ENCODE results near the gene CAPNS2. TPM values are rescaled to one million over a fixed set of nuclear protein-coding genes. Genes with fewer than 3 reads are reported as not detected.

Gene CAPNS2
- total and polyA plus RNA-seq, 2 of the 8 experiments (the other 6 are each of a cell fraction or from before 2014, with no cell fraction given): not detected

DNA sequence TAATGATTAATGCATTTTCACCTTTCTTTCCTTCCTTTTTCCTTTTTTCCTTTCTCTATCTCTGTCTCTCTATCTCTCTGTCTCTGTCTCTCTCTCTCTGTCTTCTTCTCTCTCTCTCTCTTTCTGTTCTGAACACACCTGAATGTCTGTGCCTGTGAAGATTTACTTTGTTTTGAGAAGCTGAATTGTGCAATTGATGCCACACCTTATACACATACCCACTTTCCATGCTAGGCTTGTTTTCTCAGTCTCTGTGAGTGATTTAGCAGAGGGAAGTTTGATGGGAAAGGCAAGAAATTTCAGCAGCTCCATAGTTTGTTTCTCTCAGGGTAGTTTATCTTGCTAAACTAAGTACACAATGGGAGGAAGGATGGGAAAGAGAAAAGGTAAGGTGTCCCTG, 9.3 kb upstream of the CAPNS2 start:
- Histone ChIP-seq H3K27me3 (replicated peaks in 1 of 4; ENCODE audit: control insufficient read depth in 3 of 4, extremely low read depth in 1 of 4, insufficient read depth in 3 of 4, low read length in 3 of 4) (no peaks in the 10 kb centered on the region), H3K27ac (ENCODE audit: low read depth, low read length) (no peak overlapping the region), H2AK5ac (ENCODE audit: low read depth, low read length) (no peak overlapping the region), H2BK120ac (replicated peaks; ENCODE audit: low read depth, low read length) (no peak overlapping the region), H2AFZ (ENCODE audit: low read length) (no peak overlapping the region), H4K5ac (ENCODE audit: insufficient read length, low read depth, low read length) (no peak overlapping the region), H4K20me1 (replicated peaks in 1 of 2; ENCODE audit: control insufficient read depth in 1 of 2, insufficient read depth in 2 of 2, low read length in 2 of 2) (no peaks in the 10 kb centered on the region), H2BK15ac (ENCODE audit: low read length) (no peak overlapping the region), H3K4me3 (ENCODE audit: extremely low read depth in 1 of 4, insufficient read depth in 2 of 4, low read depth in 3 of 4, low read length in 4 of 4) (no peak overlapping the region), H3K79me1 (ENCODE audit: low read depth, low read length) (no peaks in the 10 kb centered on the region), H3K9ac (replicated peaks in 1 of 4; ENCODE audit: extremely low read depth in 1 of 4, low read depth in 3 of 4, low read length in 3 of 4) (no peak overlapping the region), H3K18ac (ENCODE audit: extremely low read depth, low read length) (no peak overlapping the region), H3K36me3 (ENCODE audit: control insufficient read depth in 2 of 4, insufficient read depth in 4 of 4, low read length in 3 of 4) (no peaks in the 10 kb centered on the region), H3K23me2 (ENCODE audit: low read depth, low read length) (no peaks in the 10 kb centered on the region), H4K91ac (replicated peaks; ENCODE audit: insufficient read length, low read length) (no peak overlapping the region), H3K4ac (replicated peaks; ENCODE audit: insufficient read length, low read depth, low read length) (no peak overlapping the region), H4K8ac (ENCODE audit: extremely low read depth, insufficient read depth, low read length) (no peak overlapping the region), H3K4me2 (ENCODE audit: insufficient read depth in 1 of 2, low read depth in 2 of 2, low read length in 2 of 2) (no peak overlapping the region), H3K23ac (ENCODE audit: insufficient read length) (no peak overlapping the region), H2BK12ac (ENCODE audit: low read depth, low read length) (no peak overlapping the region), H2BK5ac (ENCODE audit: low read depth, low read length) (no peak overlapping the region), H3K4me1 (replicated peaks in 1 of 4; ENCODE audit: control insufficient read depth in 3 of 4, insufficient read depth in 4 of 4, low read length in 3 of 4) (no peaks in the 10 kb centered on the region), H2BK20ac (ENCODE audit: low read length) (no peak overlapping the region), H3K9me3 (ENCODE audit: insufficient read depth in 2 of 2, low read depth in 1 of 2, low read length in 1 of 2) (no peaks in the 10 kb centered on the region), H3K14ac (ENCODE audit: insufficient read length) (no peak overlapping the region), H3K79me2 (ENCODE audit: control insufficient read depth in 1 of 2, insufficient read depth in 2 of 2, low read length in 2 of 2) (no peaks in the 10 kb centered on the region), H3K56ac (replicated peaks; ENCODE audit: insufficient read length, low read depth, low read length) (no peak overlapping the region)
- POLR2A ChIA-PET (ENCODE audit: partially characterized antibody): no interaction called here
- no peak for TF ChIP-seq TBP (IDR thresholded peaks at IDR 0.05; ENCODE audit: low read depth, low read length)
- no peak for TF ChIP-seq CHD2 (IDR thresholded peaks at IDR 0.05; ENCODE audit: low read length)
- TF ChIP-seq EZH2 (IDR thresholded peaks at IDR 0.05; ENCODE audit: low read depth, low read length, severe bottlenecking): no peak
- TF ChIP-seq POLR2A (IDR thresholded peaks at IDR 0.05; ENCODE audit: control extremely low read depth in 1 of 2, low read depth in 2 of 2, low read length in 2 of 2): no peak
- TF ChIP-seq SIX5 (IDR thresholded peaks at IDR 0.05; ENCODE audit: low read depth, low read length): no peak
- TF ChIP-seq JUN (IDR thresholded peaks at IDR 0.05; ENCODE audit: low read depth, low read length): no peak
- no peak for TF ChIP-seq BACH1 (IDR thresholded peaks at IDR 0.05; ENCODE audit: low read length)
- TF ChIP-seq ZNF274 (IDR thresholded peaks at IDR 0.05; ENCODE audit: borderline replicate concordance, extremely low read depth, low read length): no peak
- TF ChIP-seq JUND (IDR thresholded peaks at IDR 0.05; ENCODE audit: low read length): no peak
- CTCF ChIA-PET (ENCODE audit: partially characterized antibody): interaction anchor here (0.7 to 2.3 kb wide), 2 partner anchors 29 to 92 kb away, joined by 6 read pairs; no protein-coding TSS in a partner anchor
- FAIRE-seq (no peak), DNase-seq (ENCODE audit: low read depth in 1 of 2, low spot score in 2 of 2) (no peak)
